Kidney (tissue), 14 donors: Measurements from ENCODE around the gene PIP5K1A. TPM values are rescaled to one million over a fixed set of nuclear protein-coding genes. Genes with fewer than 3 reads are reported as not detected.
"Not testable (repeated sequence)": the region's sequence is repeated elsewhere in the genome, so short reads cannot be mapped to it uniquely, and the experiment has no call there.

ENCODE experiments used
- DNase-seq, 5 donors: peaks; one replicate each; pipeline ENCODE4 v3.0.0-alpha.2; 2013 to 2020
- FAIRE-seq: peaks from 2 replicates; lab custom pipeline; 2012; peaks lifted over from hg19 to GRCh38; lab: Jason Lieb, UNC
- H3K27ac ChIP-seq, 2 donors: one replicate each; pipeline ENCODE4 v1.7.0; 2013; ENCODE audit warnings: low read depth in 2 of 2, low read length in 2 of 2, inconsistent platforms in 1 of 2
- H3K27me3 ChIP-seq: one replicate; pipeline ENCODE4 v1.7.1; 2013; ENCODE audit warnings: low read length, inconsistent platforms; ENCODE audit not compliant: control insufficient read depth, insufficient read depth
- H3K36me3 ChIP-seq, 3 donors: one replicate each; pipeline versions ENCODE4 v1.7.0 to v1.7.1; 2013; ENCODE audit warnings: low read length in 3 of 3, control low read depth in 1 of 3, inconsistent platforms in 1 of 3; ENCODE audit not compliant: insufficient read depth in 3 of 3, control insufficient read depth in 2 of 3
- H3K4me1 ChIP-seq, 3 donors: one replicate each; pipeline versions ENCODE4 v1.7.0 to v1.7.1; 2013; ENCODE audit warnings: low read length in 3 of 3, inconsistent platforms in 1 of 3, low read depth in 1 of 3; ENCODE audit not compliant: control insufficient read depth in 2 of 3, insufficient read depth in 2 of 3
- H3K4me3 ChIP-seq, 3 donors: one replicate each; pipeline versions ENCODE4 v1.7.0 to v1.8.1; 2013; ENCODE audit warnings: low read length in 3 of 3, control low read depth in 1 of 3, inconsistent platforms in 1 of 3
- H3K9ac ChIP-seq, 3 donors: one replicate each; pipeline versions ENCODE4 v1.7.0 to v1.7.1; 2013; ENCODE audit warnings: low read length in 3 of 3, control low read depth in 1 of 3, inconsistent platforms in 1 of 3
- H3K9me3 ChIP-seq, 3 donors: one replicate each; pipeline versions ENCODE4 v1.7.0 to v1.7.1; 2013; ENCODE audit warnings: low read length in 3 of 3, control low read depth in 1 of 3, inconsistent platforms in 1 of 3; ENCODE audit not compliant: control insufficient read depth in 2 of 3, insufficient read depth in 1 of 3
- intact Hi-C: fragments of 100-400 bp; cut with DNase I; formaldehyde crosslinking; loops from one replicate; pipeline ENCODE4 v1.11.1; 2022
- polyA plus RNA-seq: library from polyadenylated mRNA; stranded (reverse); fragments of 350-450 nt; fragmentation: Illumina TruSeq; extraction: RNeasy Lipid Tissue Mini Kit (QIAGEN cat#74804); gene quantifications from one replicate; pipeline ENCODE4 v1.2.3, GENCODE V29; 2014; ENCODE audit warnings: low read depth, low replicate concordance; ENCODE audit not compliant: insufficient read depth
- total RNA-seq: library from RNA; stranded (reverse); fragmentation: NEBNext Ultra II Directional; extraction: Animal tissue kit (Norgen Biotek cat#: 25700); gene quantifications from one replicate; pipeline ENCODE4 v1.2.1, GENCODE V29; 2021
- TF ChIP-seq, protein P1 (sequence below): IDR thresholded peaks from 3 replicates; pipeline ENCODE4 v1.5.1; 2012; ENCODE audit warnings: mild to moderate bottlenecking, moderate library complexity, borderline replicate concordance; ENCODE audit not compliant: insufficient read depth; ENCODE audit errors: extremely low read depth
- donor health status: control.
- donor health status: control.
- donor health status: control.
- donor health status: control.
- donor health status: control.
- donor health status: DM: yes; HTN: yes; CAD: no.
- donor health status: Normal renal cell carcinoma (clear cell type).

The PIP5K1A gene
- total and polyA plus RNA-seq, 2 donors from 2014 or later: 15.5 to 49.0 TPM

GRCh38 chr1:151196292-151196800, 2.0 kb upstream of the PIP5K1A start:
- peaks cover 0 to 12% (median 6%) of the 10 kb centered on the region in 3 donors for H3K4me1 ChIP-seq
- H3K36me3 ChIP-seq: no peaks in the 10 kb centered on the region
- no peaks in the 10 kb centered on the region for H3K9me3 ChIP-seq
- H3K27ac ChIP-seq: peak overlapping the region; percentile 23 to 60
- TF ChIP-seq, protein P1, sequence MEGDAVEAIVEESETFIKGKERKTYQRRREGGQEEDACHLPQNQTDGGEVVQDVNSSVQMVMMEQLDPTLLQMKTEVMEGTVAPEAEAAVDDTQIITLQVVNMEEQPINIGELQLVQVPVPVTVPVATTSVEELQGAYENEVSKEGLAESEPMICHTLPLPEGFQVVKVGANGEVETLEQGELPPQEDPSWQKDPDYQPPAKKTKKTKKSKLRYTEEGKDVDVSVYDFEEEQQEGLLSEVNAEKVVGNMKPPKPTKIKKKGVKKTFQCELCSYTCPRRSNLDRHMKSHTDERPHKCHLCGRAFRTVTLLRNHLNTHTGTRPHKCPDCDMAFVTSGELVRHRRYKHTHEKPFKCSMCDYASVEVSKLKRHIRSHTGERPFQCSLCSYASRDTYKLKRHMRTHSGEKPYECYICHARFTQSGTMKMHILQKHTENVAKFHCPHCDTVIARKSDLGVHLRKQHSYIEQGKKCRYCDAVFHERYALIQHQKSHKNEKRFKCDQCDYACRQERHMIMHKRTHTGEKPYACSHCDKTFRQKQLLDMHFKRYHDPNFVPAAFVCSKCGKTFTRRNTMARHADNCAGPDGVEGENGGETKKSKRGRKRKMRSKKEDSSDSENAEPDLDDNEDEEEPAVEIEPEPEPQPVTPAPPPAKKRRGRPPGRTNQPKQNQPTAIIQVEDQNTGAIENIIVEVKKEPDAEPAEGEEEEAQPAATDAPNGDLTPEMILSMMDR: peak; percentile 63
- intact Hi-C loops: no loop called here
- peak overlapping the region; percentile 16 to 44 (median 23) for H3K4me3 ChIP-seq
- peak overlapping the region in 2 of 3 donors; percentile 10 to 22 for H3K9ac ChIP-seq
- DNase-seq (peak; percentile 59 to 95 (median 63)), FAIRE-seq (peak; percentile 8)
- H3K27me3 ChIP-seq: no peaks in the 10 kb centered on the region

DNA sequence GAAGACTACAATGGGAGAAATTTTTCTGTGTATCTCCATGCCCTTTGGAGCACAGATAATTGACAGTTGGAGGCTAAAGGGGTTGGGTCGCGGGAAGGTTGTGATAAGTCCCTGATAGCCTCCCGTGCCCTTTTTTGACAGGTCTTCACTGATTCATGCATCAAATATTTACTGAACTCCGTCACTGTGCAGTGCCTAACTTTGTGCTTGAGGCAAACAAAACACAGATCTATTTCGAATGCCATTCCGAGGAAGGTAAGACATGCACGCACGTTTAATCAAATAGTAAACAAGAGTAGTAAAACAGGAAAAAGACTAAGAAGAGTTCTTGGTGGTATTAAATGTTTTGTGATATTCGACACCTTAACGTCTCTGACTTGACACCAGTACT, 494 bp upstream of the PIP5K1A start:
- peaks cover 0 to 3% (median under 1%) of the 10 kb centered on the region in 3 donors for H3K36me3 ChIP-seq
- intact Hi-C loops: no loop called here
- peak overlapping the region; percentile 55 to 98 (median 97) for H3K9ac ChIP-seq
- DNase-seq: no peak
- FAIRE-seq: no peak
- TF ChIP-seq, protein P1: no peak
- peak overlapping the region; percentile 93 to 98 (median 98) for H3K4me3 ChIP-seq
- peaks cover 0 to 12% (median 6%) of the 10 kb centered on the region in 3 donors for H3K4me1 ChIP-seq
- peak overlapping the region; percentile 92 to 96 for H3K27ac ChIP-seq
- no peaks in the 10 kb centered on the region for H3K9me3 ChIP-seq
- H3K27me3 ChIP-seq: no peaks in the 10 kb centered on the region

DNA sequence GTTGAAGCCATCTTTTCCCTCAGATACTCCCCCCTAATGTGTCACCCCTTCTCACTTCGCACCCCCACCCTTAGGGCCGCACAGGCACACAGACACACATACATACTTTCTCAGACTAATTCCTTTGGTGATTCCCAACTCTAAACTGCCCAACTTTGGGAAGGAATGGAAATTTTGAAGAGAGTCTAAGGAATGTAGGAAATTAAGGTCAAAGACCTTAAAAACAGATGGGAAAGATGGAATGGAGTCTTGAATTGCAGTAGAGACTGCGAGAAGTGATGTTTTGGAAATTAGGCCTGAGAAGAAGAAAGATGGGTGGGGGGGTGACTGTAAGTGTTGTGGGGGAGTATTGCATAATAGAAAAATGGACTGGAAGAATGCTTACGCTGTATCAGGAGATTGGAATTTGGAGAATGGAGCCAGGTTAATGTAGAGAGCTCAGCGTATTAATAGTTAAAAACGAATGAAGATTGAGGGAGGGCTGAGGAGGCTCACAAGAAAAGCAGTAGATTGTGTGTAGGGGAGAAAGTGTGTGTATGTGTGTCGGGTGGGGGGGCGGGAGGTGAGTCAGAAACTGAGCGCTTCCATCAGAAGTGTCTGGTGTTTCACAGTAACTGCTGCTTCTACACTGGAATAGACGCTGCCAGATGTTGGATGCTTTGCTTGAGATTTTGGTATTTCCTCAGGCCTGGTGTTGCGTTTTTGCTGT, 1.7 kb downstream of the PIP5K1A start:
- Histone ChIP-seq H3K27ac (peak overlapping the region; percentile 65 to 96), H3K4me3 (peak overlapping the region; percentile 93 to 98 (median 98)), H3K4me1 (peaks cover 0 to 12% (median 6%) of the 10 kb centered on the region in 3 donors), H3K36me3 (peaks cover 0 to 7% (median 3%) of the 10 kb centered on the region in 3 donors), H3K9me3 (no peaks in the 10 kb centered on the region), H3K27me3 (no peaks in the 10 kb centered on the region), H3K9ac (peak overlapping the region; percentile 87 to 98 (median 97))
- FAIRE-seq (no peak), DNase-seq (peak in 3 of 5 donors; percentile 20 to 56 (median 39))
- intact Hi-C loops: no loop called here
- TF ChIP-seq, protein P1: no peak

DNA sequence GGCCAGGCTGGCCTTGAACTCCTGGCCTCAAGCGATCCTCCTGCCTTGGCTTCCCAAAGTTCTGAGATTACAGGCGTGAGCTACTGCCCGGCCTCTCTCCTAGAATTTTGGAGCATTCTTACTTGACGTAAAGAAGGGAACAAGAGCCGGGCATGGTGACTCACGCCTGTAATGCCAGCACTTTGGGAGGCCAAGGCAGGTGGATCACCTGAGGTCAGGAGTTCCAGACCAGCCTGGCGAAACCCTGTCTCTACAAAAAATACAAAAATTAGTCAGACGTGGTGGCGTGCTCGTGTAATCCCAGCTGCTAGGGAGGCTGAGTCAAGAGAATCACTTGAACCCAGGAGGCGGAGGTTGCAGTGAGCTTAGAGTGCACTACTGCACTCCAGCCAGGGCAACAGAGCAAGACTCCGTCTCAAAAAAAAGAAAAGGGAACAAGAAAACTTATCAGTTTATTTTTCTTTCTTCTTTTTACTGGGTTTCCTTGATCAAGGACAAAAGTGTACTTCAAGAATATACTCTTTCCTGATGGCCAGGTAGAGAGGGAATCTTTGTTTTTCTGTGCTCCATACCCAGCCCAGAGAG, 7.1 kb downstream of the PIP5K1A start:
- peaks cover 0 to 20% (median 3%) of the 10 kb centered on the region in 3 donors for H3K36me3 ChIP-seq
- H3K9me3 ChIP-seq, FAIRE-seq, H3K4me1 ChIP-seq, H3K27me3 ChIP-seq, H3K9ac ChIP-seq, intact Hi-C loops, H3K27ac ChIP-seq, H3K4me3 ChIP-seq, DNase-seq: not testable (repeated sequence)
